ENCODE data around the gene HCFC1R1.

HCFC1R1 gene

DNA sequence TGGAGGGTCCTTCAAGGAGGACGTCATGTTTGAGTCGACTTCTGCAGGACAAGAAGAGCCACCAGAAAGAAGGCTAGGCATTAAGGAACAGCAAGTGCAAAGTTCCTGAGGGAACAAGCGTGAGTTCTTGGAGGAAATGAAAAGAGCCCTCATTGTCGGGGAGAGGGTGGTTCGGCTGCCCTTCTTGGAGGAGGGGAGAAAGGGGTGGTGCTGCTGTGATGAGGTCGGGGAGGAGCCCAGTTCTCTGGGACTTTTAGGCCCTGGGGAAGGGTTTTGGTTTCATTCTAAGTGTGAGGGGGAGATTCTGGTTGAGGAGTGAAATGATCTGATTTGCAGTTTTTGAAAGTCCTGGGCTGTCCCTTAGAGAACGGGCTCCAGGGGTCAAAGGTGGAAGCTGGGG, 8.9 kb upstream of the HCFC1R1 start:
- DNase-seq: no peak

GRCh38 chr16:3030222-3031212, 6.8 kb upstream of the HCFC1R1 start:
- DNase-seq: no peak

GRCh38 chr16:3029491-3030221, 5.9 kb upstream of the HCFC1R1 start:
- DNase-seq: no peak

GRCh38 chr16:3028716-3029319, 5.1 kb upstream of the HCFC1R1 start:
- no peak for DNase-seq

GRCh38 chr16:3027983-3028715, 4.4 kb upstream of the HCFC1R1 start:
- peak; percentile 80 for DNase-seq

DNA sequence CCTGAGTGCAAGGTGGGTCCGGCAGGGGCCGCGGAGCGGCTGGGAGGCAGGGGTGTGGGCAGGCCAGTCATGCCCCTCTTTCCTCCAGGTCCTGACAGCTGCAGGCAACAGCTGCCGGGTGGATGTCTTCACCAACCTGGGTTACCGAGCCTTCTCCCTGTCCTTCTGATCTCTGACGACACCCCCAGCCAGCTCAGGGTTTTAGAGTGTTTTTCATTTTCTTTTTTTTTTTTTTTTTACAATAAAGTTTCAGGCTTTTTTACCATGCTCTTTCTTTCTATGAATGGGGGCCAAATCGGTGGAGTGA, 3.7 kb upstream of the HCFC1R1 start:
- DNase-seq: no peak

- no peak for DNase-seq
These were observed 3.1 kb upstream of the HCFC1R1 start for GRCh38 chr16:3026609-3027488.

- DNase-seq: peak; percentile 20
These were observed 2.2 kb upstream of the HCFC1R1 start for GRCh38 chr16:3026003-3026378.

DNA sequence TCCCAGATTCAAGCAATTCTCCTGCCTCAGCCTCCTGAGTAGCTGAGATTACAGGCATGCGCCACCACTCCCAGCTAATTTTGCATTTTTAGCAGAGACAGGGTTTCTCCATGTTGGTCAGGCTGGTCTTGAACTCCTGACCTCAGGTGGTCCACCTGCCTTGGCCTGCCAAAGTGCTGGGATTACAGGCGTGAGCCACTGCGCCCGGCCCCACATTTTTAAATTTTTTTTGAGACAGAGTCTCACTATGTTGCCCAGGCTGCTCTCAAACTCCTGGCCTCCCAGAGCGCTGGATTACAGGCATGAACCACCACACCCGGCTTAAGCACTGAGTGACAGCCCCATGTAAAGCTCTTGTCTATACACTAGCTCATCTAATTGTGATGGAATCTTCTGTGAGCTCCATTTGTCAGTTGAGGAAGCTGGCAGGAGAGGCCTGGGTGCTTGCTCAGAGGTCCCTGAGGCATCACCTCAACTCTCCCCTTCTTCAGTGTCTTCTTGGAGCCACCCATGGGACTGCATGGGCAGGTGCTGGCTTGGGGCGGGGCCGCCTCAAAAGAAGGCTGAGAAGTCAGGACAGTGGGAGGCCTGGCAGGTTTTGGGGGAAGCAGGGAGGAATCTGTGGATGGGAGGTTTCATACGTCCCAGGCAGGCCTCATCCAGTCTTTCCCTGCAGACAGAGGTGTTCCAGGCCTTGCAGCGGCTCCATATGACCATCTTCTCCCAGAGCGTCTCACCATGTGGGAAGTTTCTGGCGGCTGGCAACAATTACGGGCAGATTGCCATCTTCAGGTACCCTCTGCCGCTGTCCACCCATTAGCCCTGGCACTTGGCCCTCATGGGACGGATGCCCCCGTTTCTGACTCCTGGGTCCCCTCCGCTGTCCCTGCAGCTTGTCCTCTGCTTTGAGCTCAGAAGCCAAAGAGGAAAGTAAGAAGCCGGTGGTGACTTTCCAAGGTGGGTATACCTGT, 1.6 kb upstream of the HCFC1R1 start:
- peak; percentile 33 for DNase-seq

- no peak for DNase-seq
These were observed 400 bp downstream of the HCFC1R1 start for GRCh38 chr16:3023415-3023668.

- peak; percentile 45 for DNase-seq
These were observed 893 bp downstream of the HCFC1R1 start for GRCh38 chr16:3022684-3023414.

DNA sequence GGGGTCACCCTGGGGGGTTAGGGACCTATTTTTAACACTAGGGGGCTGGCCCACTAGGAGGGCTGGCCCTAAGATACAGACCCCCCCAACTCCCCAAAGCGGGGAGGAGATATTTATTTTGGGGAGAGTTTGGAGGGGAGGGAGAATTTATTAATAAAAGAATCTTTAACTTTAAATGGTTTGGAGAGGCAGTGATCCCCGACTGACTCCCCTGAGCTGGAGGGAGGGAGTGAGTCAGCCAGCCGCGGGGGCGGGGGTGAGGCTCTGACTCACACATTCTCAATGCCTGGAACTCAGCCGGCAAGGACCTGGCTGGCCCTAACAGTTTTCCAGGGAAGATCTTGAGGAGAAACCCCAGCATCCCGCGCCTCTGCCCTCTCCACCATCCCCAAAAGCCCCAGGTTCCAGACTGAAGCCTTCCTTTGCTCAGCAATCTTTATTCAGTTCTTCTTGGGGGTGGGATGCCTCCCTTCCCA, 1.5 kb downstream of the HCFC1R1 start:
- peak; percentile 93 for DNase-seq

- peak; percentile 88 for DNase-seq
These were observed 2.1 kb downstream of the HCFC1R1 start for GRCh38 chr16:3021449-3022207.

DNA sequence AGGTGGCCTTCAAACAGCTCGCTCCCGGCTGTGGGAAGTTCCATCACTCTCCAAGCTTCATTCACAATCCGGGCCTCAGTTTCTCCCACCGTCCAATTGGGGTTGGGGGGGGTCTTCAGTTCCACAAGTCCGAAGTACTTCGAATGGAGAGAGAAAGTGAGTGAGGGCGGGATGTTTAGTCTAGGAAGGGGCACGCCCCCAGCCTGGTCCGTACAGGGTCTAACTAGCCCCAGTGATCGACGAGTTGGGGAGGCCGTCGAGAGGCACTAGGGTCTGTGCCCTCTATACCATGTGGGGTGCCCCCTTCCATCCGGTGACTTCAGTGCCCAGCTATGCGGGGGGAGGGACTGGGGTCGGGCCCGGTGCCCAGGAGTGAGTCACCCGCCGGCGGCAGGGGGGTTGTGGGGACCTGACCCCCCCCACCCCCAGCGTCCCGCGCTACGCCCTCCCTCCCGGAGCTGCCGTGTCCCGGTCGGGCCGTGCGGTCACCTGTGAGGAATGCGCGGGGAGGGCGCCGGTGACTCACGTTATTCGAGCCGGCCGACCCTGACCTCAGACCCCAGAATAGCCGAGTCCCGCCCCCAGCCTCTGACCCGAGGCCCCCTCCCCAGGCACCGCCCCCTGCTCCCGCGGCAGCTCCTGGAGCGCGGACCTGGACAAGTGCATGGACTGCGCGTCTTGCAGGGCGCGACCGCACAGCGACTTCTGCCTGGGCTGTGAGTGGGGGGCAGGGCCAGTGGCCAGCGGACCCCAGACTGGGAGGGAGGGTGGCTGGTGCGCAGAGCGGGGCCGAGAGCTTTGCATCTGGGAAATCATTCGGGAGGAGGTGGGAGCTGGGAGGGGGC, 2.9 kb downstream of the HCFC1R1 start:
- peak; percentile 78 for DNase-seq

DNA sequence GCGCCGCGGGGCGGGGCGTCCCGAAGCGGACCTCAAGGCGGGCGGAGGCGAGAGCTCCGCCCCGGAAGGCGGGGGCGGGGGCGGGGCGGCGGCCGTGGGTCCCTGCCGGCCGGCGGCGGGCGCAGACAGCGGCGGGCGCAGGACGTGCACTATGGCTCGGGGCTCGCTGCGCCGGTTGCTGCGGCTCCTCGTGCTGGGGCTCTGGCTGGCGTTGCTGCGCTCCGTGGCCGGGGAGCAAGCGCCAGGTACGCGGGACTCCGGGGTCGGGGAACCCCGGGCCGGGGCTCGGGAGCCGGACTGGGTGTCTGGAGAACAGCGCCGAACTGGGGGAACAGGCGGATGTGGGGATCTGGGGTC, 3.5 kb downstream of the HCFC1R1 start, which contains the start of gene TNFRSF12A:
TSS of gene TNFRSF12A (plus strand) at position 122 of the 357 bp plus-strand sequence. CDS start at position 152, 30 bp downstream.
- peak; percentile 87 for DNase-seq

DNA sequence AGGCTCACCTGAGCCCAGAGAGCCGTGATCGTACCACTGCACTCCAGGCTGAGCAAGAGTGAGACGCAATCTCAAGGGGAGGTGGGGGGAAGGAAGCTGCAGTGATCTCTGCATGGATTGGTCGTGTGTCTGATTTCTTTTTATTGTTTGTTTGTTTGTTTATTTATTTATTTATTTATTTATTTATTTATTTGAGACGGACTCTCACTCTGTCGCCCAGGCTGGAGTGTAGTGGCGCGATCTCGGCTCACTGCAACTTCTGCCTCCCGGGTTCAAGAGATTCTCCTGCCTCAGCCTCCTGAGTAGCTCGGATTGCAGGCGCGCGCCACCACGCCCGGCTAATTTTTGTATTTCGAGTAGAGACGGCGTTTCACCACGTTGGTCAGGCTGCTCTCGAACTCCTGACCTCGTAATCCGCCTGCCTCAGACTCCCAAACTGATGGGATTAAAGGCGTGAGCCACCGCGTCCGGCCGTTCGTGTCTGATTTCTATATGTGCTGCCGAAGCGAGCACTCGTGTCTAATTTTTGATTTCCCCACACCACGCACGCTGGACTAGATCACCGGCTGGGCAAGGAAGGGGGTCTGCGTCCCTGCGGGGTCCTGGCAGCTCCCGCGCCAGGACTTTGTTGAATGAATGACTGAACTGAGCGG, 4.0 kb downstream of the HCFC1R1 start:
- no peak for DNase-seq

GRCh38 chr16:3017794-3018506, 5.8 kb downstream of the HCFC1R1 start, which contains the start of gene CLDN6:
CLDN6 (minus strand) TSS chr16:3018183; CDS start chr16:3016021, 2,162 bp downstream.
- DNase-seq: no peak

Data from right hindlimb (tissue), 1 donor.